HG03439 (cell line): Measurements from ENCODE around the gene GPD2.
A peak's percentile ranks its signal among the peaks of the same experiment; 100 is the strongest.
"Not testable (repeated sequence)": the region's sequence is repeated elsewhere in the genome, so short reads cannot be mapped to it uniquely, and the experiment has no call there.

ENCODE experiments used
- ATAC-seq: cut with Tn5 transposase; IDR thresholded peaks from one replicate; pipeline ENCODE4 v1.9.1; 2021; ENCODE audit warnings: mild to moderate bottlenecking, moderate library complexity; ENCODE audit not compliant: unreplicated experiment

Gene GPD2

DNA sequence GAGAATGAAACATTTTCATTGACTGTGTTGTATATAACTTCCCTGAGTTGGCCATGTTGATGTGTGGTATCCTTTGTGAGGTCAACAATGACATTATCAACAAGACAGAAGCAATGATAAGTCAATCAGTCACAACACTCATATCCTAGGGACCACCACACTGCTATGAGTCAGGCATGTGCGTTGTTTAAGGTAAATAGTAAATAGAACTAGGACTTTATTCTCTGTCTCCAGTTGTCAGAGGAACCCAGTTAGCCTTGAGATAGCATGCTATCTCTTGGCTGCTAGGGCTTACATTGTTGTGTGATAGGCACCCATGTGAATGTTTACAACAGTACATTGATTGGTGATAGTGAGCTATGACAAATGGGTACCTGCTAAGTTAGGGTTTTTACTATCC lies 37.3 kb downstream of the GPD2 start:
- ATAC-seq = no peak

DNA sequence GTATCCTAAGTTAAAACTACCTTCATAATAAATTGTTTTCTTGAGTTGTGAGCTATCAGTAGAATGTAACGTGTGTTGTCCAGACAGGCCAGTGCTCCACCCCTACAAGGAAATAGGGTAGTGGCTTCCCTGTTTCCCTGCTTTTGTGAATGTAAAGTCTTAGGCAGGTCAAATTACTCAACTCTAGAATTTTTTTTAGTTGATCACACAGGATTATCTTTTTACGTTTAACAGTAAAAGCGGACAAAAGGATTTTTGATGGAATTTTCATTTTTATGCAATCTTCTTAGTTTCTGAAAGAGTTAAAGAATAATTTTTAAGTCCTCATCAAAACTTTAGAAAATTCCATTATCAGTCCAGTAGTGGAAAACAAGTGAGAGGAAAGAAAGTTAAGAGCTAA lies 38.2 kb downstream of the GPD2 start:
- ATAC-seq = no peak

DNA sequence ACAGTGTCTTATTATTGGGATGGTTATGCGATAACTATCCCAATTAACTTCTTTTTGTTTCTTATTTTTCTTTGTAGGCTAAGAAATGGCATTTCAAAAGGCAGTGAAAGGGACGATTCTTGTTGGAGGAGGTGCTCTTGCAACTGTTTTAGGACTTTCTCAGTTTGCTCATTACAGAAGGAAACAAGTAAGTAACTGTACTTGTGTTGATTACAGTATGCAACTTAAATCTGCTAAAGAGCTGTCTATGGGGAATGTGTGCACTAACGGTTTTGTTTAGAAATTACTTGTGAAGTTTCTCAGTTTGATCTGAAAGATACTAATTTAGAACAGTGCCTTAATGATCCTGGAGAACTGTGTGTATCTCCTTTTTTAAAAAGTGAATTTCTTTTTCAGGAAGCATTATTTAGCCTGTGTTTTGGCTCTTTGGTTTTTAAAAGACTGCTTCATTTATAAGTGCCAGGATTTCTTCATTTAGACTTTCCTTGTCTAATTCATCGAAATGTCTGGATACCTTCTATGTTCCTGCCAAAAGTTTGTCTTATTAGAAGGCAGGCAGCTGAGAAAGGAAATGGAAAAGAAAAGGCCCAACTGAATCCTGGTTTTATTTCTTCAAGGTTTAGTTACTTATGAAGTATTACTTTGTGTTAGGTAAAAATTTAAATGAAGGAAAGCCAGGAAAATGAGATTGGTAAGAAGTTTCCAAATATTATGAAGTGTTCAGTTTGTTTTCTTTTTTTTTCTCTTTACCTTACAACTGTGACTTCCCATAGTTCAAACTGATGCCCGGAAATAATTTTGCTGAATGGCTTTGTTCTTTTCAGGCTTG lies 40.1 kb downstream of the GPD2 start:
- peak; percentile 57 for ATAC-seq

DNA sequence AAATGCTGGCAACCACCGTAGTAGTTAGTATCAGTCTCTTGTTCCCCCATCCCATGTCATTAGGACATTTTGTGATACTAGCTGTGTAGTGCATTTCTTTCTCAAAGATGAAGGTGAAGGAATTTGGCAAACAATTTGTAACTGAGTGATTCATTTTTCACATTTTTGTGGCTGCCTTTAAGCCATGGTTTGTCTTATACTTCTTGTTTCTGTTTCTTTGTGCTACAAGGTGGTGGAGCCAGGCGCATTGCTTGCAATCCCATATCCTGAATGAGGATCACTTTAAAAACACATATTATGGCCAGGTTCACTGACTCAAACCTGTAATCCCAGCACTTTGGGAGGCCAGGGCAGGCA lies 40.6 kb downstream of the GPD2 start:
- peak; percentile 77 for ATAC-seq

DNA sequence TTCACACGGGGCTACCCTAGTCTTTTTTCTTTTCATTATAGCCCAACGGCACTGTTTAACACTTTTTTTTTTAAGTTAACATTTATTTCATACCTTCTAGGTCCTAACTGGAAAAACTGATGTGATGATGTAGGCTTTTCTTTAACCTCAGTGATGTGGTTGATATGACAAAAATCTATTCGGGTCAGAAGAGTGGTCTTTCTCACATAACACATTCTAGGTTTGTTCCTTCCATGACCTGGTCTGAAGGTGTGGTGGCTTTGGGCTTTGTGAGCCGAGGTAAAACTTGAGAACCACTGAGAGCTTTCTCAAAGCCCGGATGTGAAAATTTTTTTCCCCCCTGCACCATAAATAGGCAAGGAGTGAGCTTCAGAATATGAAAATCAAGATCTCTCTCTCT lies 44.2 kb downstream of the GPD2 start:
- ATAC-seq = no peak

DNA sequence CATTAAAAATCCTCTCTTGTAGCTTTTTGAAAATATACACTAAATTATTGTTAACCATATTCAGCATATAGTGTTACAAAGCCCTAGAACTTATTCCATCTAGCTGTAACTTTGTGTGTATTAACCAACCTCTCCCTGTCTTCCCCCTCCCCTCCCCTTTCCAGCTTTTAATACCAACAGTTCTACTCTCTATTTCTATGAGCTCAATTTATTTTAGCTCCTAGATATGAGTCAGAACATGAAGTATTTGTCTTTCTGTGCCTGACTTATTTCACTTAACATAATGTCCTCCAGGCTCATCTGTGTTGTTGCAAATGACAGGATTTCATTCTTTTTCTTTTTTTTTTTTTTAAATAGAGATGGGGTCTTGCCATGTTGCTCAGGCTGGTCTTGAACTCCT lies 45.1 kb downstream of the GPD2 start:
- no peak for ATAC-seq

DNA sequence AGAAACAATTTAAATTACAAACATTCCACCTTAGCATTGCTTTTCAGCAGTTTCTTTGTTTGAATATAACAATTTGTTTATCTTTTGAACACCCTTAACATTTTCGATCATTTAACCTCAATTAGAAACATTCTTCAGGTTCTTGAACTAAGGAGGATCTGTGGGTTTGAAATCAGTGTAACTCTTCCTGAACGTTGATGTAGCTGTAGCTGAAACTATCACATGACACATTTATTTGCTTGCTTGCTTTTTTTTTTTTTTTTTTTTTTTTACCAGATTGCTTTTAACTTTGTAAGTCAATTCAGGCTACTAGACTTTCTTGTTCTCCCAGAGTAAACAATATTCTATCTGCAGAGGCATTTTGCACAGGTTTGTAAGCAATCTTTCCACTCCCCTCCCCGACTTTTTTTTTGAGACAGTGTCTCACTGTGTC lies 47.6 kb downstream of the GPD2 start:
- no peak for ATAC-seq

DNA sequence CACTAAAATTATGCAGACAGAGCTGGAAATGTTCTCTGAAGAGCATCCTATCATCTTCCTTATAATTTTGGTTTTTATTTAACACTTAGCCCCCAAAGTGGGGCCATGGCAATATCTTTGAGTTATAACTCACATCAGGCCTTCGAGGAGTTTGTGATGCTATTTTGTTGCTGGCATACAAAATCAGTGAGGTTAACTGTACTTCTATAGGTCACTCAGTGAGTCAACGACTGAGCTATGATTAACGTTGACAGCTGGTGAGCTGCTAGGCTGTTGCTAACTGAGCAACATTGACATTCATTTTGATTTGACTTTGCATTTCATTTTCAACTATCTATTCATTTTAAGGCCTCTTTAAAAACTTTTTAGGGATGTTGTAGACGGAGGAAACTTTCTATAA lies 50.0 kb downstream of the GPD2 start:
- no peak for ATAC-seq

DNA sequence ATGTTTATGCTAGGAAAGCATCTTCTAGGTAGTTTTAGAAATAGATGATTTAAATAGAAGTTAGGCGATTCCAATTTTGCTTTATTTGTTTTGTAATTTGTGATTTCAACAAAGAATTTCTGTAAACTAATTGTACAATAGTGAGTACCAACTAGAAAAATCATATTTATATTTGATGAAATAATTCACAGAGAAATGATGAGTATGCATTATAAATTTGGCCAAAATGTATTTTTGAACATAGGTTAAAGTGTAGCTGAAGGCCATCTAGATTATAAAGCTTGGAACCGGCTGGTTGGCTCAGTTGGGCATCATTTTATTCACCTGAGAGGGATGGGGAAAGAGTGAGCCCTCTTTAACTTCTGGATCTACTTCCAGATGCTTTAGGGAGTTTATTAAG lies 50.4 kb downstream of the GPD2 start:
- ATAC-seq = no peak

DNA sequence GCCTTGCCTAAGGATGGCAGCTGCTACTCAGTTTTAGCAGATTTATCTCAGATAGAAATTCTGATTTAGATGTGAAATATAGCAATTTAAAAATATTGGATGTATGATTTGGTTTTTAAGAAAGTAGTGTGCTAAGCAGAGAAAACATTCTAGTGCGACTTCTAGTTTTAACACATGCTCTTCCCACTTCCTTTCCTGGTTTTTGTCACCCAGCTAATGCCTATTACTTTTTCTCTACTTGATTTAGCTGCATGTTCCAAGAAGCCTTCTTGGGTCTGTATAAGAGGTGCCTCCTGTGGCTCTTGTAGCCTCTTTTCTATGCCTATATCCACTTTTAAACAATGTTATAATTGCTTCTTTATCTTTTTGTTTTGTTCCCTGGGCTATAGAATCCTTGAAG lies 53.0 kb downstream of the GPD2 start:
- ATAC-seq = no peak

DNA sequence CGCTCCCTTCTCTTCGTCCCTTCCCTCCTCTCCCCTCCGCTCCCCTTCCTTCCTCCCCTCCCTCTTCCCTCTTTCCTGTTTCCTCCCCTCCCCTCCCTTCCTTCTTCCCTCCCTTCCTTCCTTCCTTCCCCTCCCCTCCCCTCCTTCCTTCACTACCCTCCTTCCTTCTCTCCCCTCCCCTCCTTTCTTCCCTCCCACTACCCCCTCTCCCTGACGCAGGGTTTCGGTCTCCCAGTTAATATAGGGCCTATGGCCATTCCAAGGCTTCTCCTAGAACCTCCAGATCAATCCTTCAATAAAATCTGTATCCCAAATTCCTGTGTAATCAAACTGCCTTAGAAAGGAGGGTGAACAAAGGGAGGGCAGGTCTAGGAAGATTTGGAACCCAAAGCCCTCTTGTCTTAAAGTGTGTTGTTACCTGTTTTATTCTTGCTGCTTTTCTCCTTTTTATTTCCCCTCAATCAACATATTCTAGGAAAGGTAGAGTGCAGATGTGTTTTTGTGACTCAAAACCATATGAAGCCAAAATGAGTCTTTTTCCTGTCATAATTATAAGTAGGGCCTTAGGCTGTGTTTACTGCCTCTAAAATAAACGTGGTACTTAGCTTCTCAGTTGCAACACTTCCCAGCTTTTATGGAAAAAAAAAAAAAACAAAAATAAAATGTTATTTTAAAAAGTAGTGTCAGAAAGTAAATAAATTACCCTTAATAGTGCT lies 53.7 kb downstream of the GPD2 start:
- no peak for ATAC-seq

DNA sequence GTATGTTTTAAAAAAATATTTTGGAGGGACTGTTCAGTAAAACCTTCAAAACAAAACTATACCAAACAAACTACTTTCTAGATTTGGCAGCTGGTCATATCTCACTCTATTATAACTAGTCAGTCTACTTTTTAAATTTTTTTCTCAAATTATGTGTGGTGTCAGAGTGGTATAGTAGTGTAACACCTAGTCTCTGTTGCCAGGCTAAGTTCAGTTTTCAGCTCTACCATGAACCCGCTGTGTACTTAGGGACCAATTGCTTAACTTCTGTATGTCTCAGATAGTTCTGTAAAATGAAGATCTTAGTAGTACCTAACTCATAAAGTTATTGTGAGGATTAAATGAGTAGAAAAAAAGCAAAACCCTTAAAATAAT lies 54.3 kb downstream of the GPD2 start:
- no peak for ATAC-seq

DNA sequence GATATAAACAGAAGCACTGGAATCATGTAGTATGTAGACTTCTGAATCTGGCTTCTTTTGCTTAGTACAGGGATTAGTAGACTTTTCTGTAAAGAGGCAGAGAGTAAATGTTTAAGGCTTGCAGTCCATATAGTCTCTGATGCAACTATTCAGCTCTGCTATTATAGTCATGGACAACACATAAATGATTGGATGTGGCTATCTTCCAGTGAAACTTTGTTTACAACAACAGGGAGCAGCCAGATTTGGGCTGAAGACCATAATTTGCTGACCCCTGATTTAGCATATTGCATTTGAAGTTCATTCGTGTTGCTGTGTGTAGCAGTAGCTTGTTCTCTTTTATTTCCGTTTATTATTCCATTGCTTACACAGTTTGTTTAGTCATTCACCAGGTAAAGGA lies 55.0 kb downstream of the GPD2 start:
- ATAC-seq = no peak

DNA sequence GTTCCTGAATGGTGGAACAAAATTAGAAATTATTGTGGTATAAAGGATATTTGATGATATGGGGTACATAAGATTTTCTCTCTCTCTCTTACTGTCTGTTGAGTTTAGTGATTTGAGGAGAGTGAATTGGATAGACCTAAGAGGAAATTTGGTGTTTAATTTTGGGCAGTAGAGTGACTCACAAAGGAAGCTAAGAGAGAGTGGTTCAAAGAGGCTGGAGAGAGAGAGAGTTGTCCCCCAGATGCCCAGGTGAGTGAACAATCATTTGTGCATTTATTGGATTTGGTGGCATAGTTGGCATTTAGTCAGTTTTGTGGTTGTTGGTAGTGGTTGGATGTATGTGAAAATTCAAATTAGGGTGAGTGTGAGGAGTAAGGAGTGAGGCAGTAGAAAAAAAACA lies 56.8 kb downstream of the GPD2 start:
- no peak for ATAC-seq

DNA sequence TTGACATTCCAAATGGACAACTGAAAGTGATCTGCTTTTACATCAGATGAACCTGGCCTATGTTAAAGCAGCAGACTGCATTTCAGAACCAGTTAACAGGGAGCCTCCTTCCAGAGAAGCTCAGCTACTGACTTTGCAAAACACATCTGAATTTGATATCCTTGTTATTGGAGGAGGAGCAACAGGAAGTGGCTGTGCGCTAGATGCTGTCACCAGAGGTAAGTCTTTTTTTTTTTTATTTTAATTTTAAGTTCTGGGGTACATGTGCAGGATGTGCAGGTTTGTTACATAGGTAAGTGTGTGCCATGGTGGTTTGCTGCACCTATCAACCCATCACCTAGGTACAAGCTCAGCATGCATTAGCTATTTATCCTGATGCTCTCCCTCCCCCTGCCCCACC lies 59.8 kb downstream of the GPD2 start:
- ATAC-seq = not testable (repeated sequence)

DNA sequence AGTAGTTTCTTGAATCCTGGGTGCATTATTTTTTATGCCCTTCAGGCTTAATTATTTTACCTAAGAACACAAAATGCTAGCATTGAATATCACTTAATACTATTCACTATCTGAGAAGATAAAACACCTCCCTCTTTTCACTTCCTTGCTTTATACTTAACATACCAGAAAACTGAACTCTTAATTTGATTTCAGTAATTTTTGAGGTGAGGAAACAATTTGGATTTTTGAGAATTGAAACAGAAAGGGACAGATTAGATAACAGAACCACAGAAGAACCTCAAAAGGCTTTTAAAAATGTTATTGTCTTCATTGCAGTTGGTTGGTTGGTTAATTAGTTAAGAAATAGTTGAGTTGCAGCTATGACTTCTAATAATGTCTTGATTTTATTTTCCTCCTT lies 69.5 kb downstream of the GPD2 start:
- ATAC-seq = peak; percentile 61

DNA sequence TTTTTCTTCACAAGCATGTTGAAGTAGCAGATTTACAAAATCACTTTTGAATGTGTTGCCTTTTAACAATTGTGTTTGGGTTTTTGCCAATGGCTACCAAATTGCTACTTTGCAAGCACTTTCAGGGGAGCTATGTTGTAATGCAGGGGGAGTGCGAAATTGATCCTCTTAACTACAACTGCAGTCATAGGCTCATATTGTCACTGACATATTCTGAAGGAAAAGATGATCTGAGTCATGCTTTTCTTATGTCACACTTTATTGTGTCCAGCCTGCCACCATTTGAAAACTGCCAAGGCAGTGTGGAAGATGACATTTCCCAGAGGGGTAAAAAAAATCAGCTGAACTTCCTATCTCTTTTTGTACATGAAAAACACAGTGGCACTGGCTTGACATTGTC lies 74.9 kb downstream of the GPD2 start:
- no peak for ATAC-seq

DNA sequence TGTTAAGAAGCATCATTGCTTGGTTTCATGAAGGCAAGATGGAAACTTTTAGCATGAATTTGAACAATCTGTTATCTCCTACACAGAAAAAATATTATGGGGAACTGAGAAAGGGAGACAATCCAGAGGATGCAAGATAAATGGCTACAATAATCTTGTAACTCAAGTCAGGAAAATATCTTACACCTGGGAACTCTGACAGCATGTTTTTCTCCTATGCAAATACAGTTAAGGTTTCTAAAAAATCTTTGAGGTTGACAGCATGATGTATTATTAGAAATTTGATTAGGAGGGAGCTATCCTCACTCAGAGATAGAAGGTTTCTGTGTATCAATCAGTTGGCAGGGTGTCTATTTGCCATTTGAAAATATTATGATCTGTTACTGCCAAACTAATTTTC lies 75.6 kb downstream of the GPD2 start:
- ATAC-seq = peak; percentile 62

DNA sequence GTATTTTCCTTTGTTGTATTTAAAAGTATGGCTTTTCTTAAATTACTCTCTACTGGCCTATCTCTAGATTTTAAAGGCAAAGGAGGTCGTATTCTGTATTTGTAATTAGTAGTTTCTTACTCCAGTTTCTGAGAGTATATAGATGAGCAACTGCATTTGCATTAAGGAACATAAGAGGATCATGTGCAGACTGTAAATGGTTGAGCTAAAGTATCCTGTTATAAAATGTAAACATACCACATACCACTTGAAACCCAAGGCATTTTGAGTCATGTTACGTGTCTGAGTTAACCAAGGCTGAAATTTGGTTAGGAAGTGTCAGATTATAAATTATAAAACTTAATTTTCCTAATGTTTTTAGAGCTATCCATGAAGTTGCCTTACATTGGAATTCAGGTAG lies 76.3 kb downstream of the GPD2 start:
- ATAC-seq = peak; percentile 49

DNA sequence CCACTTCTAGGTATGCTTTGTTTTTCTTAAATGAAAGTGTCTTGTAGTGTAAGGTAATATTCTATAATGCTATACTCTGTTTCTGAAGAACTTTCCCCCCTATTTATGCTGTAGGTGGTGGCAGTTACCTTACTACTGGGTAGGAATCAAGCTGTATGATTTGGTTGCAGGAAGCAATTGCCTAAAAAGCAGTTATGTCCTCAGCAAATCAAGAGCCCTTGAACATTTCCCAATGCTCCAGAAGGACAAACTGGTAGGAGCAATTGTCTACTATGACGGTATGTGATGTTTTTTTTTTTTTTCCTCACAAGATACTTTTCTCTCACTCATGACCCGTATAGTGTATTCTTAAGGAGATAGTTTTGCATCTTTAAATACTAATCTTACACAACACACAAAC lies 77.0 kb downstream of the GPD2 start:
- ATAC-seq = no peak

DNA sequence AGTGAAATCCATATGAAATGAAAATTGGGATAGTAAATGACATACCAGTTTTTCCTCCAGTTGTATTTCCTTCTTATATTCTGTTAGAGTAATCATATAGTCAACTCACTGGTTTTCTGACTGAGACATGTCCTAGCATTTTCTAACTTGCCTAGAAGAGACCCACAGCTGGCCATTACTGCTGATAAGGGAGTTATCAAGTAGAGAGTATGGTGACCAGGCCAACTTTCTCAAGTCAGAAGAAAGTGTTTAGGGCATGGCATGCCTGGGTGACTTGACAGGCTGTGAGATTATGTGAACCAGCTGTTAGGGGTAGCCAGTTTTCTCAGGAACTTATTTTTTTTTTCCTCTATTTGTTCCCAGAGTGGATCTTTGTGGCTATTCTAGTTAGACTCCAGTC lies 81.2 kb downstream of the GPD2 start:
- ATAC-seq = no peak

DNA sequence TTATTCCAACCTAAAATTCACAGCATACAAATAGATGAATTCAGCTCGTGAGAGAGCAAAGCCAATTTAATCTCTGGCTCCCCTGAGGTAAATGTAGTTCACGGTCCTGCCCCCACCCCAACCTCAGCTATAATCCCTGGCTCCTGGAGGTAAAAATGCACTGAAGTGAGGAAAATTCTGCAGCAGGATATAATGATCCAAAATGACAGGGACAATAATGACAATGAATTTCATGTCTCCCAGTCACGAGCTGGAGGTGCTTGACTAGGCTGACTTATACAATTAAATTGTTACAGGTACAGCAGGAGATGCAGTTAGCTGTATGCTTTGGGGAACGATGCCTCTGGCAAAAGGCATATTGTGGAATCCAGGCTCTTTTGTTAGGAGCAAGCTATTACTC lies 82.0 kb downstream of the GPD2 start:
- ATAC-seq = no peak
